ENCODE results near the gene EMILIN2. TPM values are rescaled to one million over a fixed set of nuclear protein-coding genes. Genes with fewer than 3 reads are reported as not detected.

The EMILIN2 gene
- total and polyA plus RNA-seq, 9 of the 15 experiments (the other 6 are each of a cell fraction or from before 2014, with no cell fraction given), result 0.01 to 0.40 (median 0.19) TPM

- TF ChIP-seq, protein P1, sequence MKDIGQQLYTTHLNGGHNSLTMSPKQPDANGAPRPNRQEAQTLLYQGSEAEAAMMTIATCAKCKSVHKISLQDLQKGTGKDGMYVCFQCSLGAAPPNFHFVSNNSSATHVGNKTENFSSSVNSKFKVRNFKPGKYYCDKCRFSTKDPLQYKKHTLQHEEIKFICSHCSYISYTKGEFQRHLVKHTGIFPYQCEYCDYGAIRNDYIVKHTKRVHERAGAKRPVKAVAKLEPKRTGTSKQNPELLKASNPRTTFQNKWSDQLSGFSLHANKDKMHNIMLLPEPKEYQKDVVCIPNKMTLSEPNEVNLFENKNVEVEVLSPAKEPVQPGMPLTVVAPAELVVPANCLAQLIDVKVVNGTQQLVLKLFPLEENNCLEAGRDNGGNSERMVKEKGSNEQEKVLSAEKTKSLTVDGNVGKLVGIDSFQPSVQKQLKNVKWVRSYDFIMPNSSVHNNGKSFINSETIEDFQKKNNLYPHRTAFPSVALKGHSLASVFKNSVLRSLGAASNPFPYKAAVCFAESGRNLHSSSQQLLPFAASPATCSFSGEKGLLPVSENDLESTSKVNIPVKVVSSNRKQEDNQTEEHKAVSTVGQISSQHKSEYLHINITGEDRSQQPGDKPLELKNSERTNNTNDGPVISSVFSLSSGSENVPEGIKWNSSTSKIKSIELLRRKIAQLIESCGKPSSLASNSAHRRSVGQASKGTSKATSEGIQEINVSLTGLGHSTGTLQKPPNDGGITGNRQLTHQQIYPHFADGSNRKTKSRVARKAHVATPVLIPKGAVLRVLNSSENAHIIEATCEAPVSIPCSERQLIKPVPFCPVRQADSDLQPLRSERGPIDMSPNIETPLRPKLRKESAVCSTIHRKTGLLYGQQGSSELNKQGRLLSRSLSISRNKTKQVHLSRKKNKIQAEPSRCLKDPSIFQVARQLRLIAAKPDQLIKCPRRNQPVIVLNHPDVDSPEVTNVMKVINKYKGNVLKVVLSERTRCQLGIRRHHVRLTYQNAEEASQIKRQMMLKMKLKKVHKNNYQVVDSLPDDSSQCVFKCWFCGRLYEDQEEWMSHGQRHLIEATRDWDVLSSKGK (CRISPR knock-in tag; IDR thresholded peaks at IDR 0.05), result no peak
- TF ChIP-seq CBX5 (IDR thresholded peaks at IDR 0.05; ENCODE audit: borderline replicate concordance, low read depth) (no peak), SRSF9 (IDR thresholded peaks at IDR 0.05; ENCODE audit: borderline replicate concordance, low read depth, low read length) (no peak), MITF (IDR thresholded peaks at IDR 0.05) (0 out of 2 replicates have a peak, but pooled peaks have one; percentile 65), PML (IDR thresholded peaks at IDR 0.05; ENCODE audit: low read length) (peak; percentile 94), MTA3 (IDR thresholded peaks at IDR 0.05; ENCODE audit: borderline replicate concordance) (peak; percentile 87), HDGF (IDR thresholded peaks at IDR 0.05) (no peak), ZBTB49 (CRISPR knock-in tag; IDR thresholded peaks at IDR 0.05; ENCODE audit: borderline replicate concordance) (no peak), BRCA1 (IDR thresholded peaks at IDR 0.05) (no peak), BRCA1 (CRISPR knock-in tag; IDR thresholded peaks at IDR 0.05) (no peak), ZNF76 (CRISPR knock-in tag; IDR thresholded peaks at IDR 0.05; ENCODE audit: borderline replicate concordance) (no peak), C11orf30 (IDR thresholded peaks at IDR 0.05; ENCODE audit: low read depth) (no peak), LCOR (CRISPR knock-in tag; IDR thresholded peaks at IDR 0.05) (peak; percentile 91), U2AF2 (optimal IDR thresholded peaks at IDR 0.05; ENCODE audit: low read depth, low read length) (no peak), NCOR1 (IDR thresholded peaks at IDR 0.05) (peak; percentile 96), ZKSCAN3 (CRISPR knock-in tag; IDR thresholded peaks at IDR 0.05) (no peak), NEUROD1 (IDR thresholded peaks at IDR 0.05; ENCODE audit: borderline replicate concordance, low read depth, low read length, partially characterized antibody) (peak; percentile 75), CHCHD3 (CRISPR knock-in tag; IDR thresholded peaks at IDR 0.05) (no peak)
- TF ChIP-seq, protein P2, sequence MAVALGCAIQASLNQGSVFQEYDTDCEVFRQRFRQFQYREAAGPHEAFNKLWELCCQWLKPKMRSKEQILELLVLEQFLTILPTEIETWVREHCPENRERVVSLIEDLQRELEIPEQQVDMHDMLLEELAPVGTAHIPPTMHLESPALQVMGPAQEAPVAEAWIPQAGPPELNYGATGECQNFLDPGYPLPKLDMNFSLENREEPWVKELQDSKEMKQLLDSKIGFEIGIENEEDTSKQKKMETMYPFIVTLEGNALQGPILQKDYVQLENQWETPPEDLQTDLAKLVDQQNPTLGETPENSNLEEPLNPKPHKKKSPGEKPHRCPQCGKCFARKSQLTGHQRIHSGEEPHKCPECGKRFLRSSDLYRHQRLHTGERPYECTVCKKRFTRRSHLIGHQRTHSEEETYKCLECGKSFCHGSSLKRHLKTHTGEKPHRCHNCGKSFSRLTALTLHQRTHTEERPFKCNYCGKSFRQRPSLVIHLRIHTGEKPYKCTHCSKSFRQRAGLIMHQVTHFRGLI (CRISPR knock-in tag; IDR thresholded peaks at IDR 0.05), result no peak
Observed at GRCh38 chr18:2853926-2854664, 7.3 kb downstream of the EMILIN2 start (continued).
